Measurements from ENCODE around the gene NKIRAS2.

The NKIRAS2 gene

DNA sequence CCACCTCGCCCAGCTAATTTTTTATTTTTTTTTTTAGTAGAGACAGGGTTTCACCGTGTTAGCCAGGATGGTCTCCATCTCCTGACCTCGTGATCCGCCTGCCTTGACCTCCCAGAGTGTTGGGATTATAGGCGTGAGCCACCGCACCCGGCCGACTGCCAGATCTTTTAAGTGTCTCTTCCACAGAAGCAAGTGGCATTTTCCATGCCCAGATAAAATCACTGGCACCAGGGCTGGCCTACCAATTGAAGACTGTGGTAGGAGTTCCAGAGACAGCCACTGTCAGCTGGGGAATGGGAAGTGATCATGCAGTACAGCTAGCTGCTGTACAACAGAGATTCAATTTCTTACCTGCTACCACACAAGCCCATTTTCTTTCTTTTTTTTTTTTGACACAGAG, 35.4 kb upstream of the NKIRAS2 start:
- Histone ChIP-seq H3K4me3 (ENCODE audit: low read length) (no peak overlapping the region), H3K27me3 (ENCODE audit: insufficient read depth, low read length) (no peaks in the 10 kb centered on the region), H3K36me3 (ENCODE audit: insufficient read depth, low read length) (peaks cover 76% of the 10 kb centered on the region), H3K9me3 (ENCODE audit: low read length) (peaks cover 4% of the 10 kb centered on the region), H2AFZ (ENCODE audit: low read depth, low read length) (no peak overlapping the region), H3K4me1 (ENCODE audit: insufficient read depth, low read length) (no peaks in the 10 kb centered on the region)

DNA sequence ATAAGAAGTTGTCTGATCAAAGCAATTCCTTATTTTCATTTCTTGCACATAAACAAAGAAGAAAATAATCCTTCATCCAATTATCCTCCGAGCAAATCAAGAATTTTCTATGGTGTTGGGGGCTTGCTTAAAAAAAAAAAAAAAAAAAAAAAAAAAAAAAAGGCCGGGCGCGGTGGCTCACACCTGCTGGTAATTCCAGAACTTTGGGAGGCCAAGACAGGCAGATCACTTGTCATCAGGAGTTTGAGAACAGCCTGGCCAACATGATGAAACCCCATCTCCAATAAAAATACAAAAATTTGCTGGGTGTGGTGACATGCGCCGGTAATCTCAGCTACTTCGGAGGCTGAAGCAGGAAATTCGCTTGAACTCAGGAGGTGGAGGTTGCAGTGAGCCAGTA, 34.0 kb upstream of the NKIRAS2 start:
- no peak overlapping the region for H3K4me3 ChIP-seq (ENCODE audit: low read length)
- no peaks in the 10 kb centered on the region for H3K4me1 ChIP-seq (ENCODE audit: insufficient read depth, low read length)
- peaks cover 80% of the 10 kb centered on the region for H3K36me3 ChIP-seq (ENCODE audit: insufficient read depth, low read length)
- no peaks in the 10 kb centered on the region for H3K27me3 ChIP-seq (ENCODE audit: insufficient read depth, low read length)
- peaks cover 4% of the 10 kb centered on the region for H3K9me3 ChIP-seq (ENCODE audit: low read length)
- H2AFZ ChIP-seq (ENCODE audit: low read depth, low read length) = no peak overlapping the region

DNA sequence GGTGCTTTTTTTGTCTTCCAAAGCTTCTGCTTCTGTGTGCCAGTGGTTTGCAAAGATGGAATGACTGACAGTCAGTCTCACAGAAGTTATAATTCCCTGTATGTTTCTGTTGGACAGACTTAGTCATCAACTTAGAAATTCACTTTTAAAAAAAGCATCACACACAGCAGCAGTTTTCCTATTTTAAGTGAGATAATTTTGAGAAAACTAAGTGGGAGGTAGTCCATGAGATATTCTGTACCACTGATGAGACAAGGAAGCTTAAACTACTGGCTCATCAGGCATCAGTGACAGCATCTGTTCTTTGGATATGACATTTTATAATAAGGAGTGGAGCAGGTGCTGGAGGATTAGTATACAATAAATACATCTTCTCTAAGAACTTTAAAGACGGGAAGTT, 33.3 kb upstream of the NKIRAS2 start:
- H3K4me3 ChIP-seq (ENCODE audit: low read length) = no peak overlapping the region
- H3K4me1 ChIP-seq (ENCODE audit: insufficient read depth, low read length) = no peaks in the 10 kb centered on the region
- no peak overlapping the region for H2AFZ ChIP-seq (ENCODE audit: low read depth, low read length)
- peaks cover 82% of the 10 kb centered on the region for H3K36me3 ChIP-seq (ENCODE audit: insufficient read depth, low read length)
- no peaks in the 10 kb centered on the region for H3K27me3 ChIP-seq (ENCODE audit: insufficient read depth, low read length)
- H3K9me3 ChIP-seq (ENCODE audit: low read length) = peaks cover 4% of the 10 kb centered on the region

DNA sequence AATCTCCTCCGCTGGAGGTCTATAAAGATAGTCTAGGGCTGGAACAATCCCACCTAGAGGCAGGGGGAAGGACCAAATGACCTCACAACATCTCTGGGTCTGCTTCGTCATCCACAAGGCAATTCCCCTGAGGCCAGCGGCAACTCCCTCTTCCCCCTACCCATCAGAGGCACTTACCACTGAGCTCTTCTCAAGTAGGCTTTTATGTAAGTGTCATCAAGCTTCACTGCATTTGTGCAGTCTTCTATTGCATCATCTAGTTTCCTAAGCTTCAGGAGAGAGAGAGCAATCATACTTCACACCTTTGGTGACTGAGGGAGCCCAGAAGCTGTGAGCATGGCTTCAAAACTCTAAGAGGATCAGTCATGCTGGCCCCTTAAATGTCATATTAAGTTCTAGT, 32.2 kb upstream of the NKIRAS2 start:
- Histone ChIP-seq H2AFZ (ENCODE audit: low read depth, low read length) (no peak overlapping the region), H3K27me3 (ENCODE audit: insufficient read depth, low read length) (no peaks in the 10 kb centered on the region), H3K36me3 (ENCODE audit: insufficient read depth, low read length) (peaks cover 81% of the 10 kb centered on the region), H3K4me3 (ENCODE audit: low read length) (no peak overlapping the region), H3K4me1 (ENCODE audit: insufficient read depth, low read length) (no peaks in the 10 kb centered on the region), H3K9me3 (ENCODE audit: low read length) (no peaks in the 10 kb centered on the region)

DNA sequence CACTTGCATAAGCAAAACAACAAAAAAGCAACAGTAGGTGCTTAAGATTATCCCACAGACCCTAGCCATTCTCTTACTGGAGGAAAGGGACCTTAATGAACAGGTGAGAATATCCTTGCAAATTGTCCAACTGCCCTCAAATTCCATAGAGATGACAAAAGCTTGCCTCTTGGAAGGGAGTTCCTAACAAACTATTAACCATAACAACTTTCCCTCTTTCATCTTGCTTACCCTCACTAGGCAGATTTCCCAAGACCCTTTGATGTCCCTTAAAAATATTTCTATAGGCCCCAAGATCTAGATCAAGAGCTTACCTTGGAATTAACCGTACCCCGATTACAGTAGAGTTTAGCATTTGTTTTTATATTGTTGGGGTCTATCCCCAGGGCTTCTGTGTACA, 31.5 kb upstream of the NKIRAS2 start:
- H2AFZ ChIP-seq (ENCODE audit: low read depth, low read length) = no peak overlapping the region
- no peaks in the 10 kb centered on the region for H3K9me3 ChIP-seq (ENCODE audit: low read length)
- no peaks in the 10 kb centered on the region for H3K27me3 ChIP-seq (ENCODE audit: insufficient read depth, low read length)
- no peak overlapping the region for H3K4me3 ChIP-seq (ENCODE audit: low read length)
- H3K36me3 ChIP-seq (ENCODE audit: insufficient read depth, low read length) = peaks cover 78% of the 10 kb centered on the region
- H3K4me1 ChIP-seq (ENCODE audit: insufficient read depth, low read length) = no peaks in the 10 kb centered on the region

DNA sequence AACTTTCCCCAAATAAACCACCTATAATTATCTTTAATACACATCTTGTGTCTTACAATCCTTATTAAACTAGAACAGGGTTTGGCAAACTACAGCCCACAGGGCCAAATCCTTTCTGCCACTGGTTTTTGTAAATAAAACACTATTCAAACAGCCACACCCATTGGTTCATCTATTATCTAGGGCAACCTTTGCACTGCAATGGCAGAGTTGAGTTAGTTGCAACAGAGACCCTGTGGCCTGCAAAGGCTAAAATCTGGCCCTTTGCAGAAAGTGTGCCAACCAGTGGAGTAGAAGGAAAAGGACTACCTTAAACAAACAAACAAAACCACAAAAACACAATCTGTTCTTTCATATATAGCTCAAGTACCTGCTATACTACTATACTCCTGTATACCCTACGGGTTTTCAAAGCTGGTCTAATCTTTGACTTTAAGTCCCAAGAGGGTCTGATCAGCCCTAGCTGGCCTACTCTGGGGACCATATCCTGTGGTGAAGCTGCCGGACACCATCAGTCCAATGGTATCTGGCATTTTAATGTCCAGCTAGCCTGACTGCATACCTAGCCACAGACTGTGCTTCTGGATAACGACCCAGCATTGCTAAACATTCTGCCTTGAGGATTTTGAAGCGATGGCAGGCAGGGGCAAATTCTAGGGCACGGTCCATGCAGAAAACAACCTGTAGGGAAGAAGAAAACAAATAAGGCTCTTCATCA, 30.0 kb upstream of the NKIRAS2 start:
- Histone ChIP-seq H3K4me3 (ENCODE audit: low read length) (no peak overlapping the region), H3K4me1 (ENCODE audit: insufficient read depth, low read length) (no peaks in the 10 kb centered on the region), H3K27me3 (ENCODE audit: insufficient read depth, low read length) (no peaks in the 10 kb centered on the region), H2AFZ (ENCODE audit: low read depth, low read length) (no peak overlapping the region), H3K9me3 (ENCODE audit: low read length) (no peaks in the 10 kb centered on the region), H3K36me3 (ENCODE audit: insufficient read depth, low read length) (peaks cover 82% of the 10 kb centered on the region)

DNA sequence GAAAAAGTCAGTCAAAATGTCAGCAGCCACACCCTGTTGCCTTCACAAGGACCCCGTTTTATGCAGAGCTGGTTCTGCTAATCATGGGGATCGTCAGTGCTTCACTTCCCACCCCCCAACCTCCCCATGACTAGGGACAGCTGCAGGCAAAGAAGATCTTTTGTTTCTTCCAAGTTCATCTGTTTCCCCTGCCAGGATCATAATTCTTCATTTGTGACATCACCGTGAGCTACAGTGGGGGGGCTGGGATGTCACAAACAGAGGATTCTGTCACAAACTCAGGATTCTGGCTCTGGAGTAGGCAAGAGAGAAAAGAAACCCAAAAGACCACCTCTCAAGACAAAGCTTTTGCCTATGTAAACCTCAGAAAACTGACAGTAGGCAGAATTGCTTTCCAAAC, 27.3 kb upstream of the NKIRAS2 start:
- H3K4me1 ChIP-seq (ENCODE audit: insufficient read depth, low read length) = no peaks in the 10 kb centered on the region
- no peak overlapping the region for H2AFZ ChIP-seq (ENCODE audit: low read depth, low read length)
- H3K9me3 ChIP-seq (ENCODE audit: low read length) = no peaks in the 10 kb centered on the region
- H3K27me3 ChIP-seq (ENCODE audit: insufficient read depth, low read length) = no peaks in the 10 kb centered on the region
- no peak overlapping the region for H3K4me3 ChIP-seq (ENCODE audit: low read length)
- peaks cover 92% of the 10 kb centered on the region for H3K36me3 ChIP-seq (ENCODE audit: insufficient read depth, low read length)

DNA sequence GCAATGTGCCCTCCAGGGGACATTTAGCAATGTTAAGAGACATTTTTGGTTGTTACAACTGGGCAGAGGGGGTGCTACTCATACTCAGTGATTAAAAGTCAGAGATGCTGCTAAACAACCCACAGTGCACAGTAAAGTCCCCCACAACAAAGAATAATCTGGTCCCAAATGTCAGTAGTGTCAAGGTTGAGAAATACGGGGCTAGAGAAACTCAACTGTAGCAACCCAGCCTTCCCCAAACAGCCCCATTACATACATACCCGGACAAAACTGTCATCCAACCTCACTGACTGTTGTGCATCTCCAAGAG, 23.1 kb upstream of the NKIRAS2 start:
- Histone ChIP-seq H2AFZ (ENCODE audit: low read depth, low read length) (no peak overlapping the region), H3K27me3 (ENCODE audit: insufficient read depth, low read length) (no peaks in the 10 kb centered on the region), H3K9me3 (ENCODE audit: low read length) (no peaks in the 10 kb centered on the region), H3K4me1 (ENCODE audit: insufficient read depth, low read length) (no peaks in the 10 kb centered on the region), H3K36me3 (ENCODE audit: insufficient read depth, low read length) (peaks cover 85% of the 10 kb centered on the region), H3K4me3 (ENCODE audit: low read length) (no peak overlapping the region)

DNA sequence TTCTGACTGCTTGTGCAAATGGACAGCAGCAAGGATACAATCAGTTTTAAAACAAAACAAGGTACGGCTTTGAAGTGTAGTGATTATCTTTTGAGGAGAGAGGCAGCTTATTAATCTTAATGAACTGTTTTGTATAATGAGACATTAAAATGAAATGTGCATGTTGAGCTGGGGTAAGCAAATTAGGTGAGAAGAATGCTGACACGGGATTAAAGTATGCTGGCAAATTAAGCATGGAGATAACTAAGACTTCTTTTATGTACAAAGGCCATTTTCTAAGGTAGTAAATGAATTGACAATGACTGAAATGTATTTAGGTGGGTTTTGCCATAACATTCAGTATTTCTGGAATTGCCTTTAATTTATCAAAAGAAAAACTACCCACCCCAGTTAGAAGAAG, 21.4 kb upstream of the NKIRAS2 start:
- H3K27me3 ChIP-seq (ENCODE audit: insufficient read depth, low read length) = no peaks in the 10 kb centered on the region
- H3K9me3 ChIP-seq (ENCODE audit: low read length) = no peaks in the 10 kb centered on the region
- peaks cover 10% of the 10 kb centered on the region for H3K4me1 ChIP-seq (ENCODE audit: insufficient read depth, low read length)
- H3K4me3 ChIP-seq (ENCODE audit: low read length) = no peak overlapping the region
- peaks cover 86% of the 10 kb centered on the region for H3K36me3 ChIP-seq (ENCODE audit: insufficient read depth, low read length)
- H2AFZ ChIP-seq (ENCODE audit: low read depth, low read length) = no peak overlapping the region

DNA sequence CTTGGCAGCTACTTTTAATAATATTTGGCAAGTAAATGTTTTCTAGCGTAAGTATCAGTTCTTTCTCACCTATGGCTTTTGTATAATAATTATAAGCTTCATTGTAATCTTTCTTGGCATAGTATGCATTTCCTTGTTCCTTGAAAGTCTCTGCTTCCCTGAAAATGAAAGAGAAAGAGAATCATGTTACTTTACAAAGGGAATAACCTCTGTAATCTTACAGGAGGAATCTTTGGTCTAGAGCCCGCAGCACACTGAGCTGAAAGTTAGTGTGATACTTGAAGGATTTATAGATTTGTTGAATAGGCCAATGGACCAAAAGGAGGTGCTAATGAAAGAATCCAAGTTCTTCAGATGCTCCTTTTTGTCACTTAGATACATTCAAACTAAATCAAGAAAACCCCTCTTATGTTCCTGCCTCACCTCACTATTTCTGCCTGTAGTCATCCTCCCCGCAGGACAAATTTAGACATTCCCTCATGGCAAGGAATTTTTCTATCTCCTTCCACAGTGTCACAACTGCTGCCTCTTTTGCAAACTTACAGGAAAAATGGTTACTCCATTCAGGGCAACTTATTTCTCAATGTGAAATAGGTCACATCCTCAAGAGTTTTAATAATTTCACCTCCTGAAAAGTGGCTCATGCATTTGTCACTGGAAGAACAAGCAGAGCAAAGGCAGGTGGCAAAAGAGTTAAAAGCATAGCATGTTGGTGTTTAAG, 19.3 kb upstream of the NKIRAS2 start:
- Histone ChIP-seq H3K27me3 (ENCODE audit: insufficient read depth, low read length) (no peaks in the 10 kb centered on the region), H3K36me3 (ENCODE audit: insufficient read depth, low read length) (peaks cover 69% of the 10 kb centered on the region), H3K4me1 (ENCODE audit: insufficient read depth, low read length) (peaks cover 13% of the 10 kb centered on the region), H2AFZ (ENCODE audit: low read depth, low read length) (no peak overlapping the region), H3K9me3 (ENCODE audit: low read length) (no peaks in the 10 kb centered on the region), H3K4me3 (ENCODE audit: low read length) (no peak overlapping the region)

DNA sequence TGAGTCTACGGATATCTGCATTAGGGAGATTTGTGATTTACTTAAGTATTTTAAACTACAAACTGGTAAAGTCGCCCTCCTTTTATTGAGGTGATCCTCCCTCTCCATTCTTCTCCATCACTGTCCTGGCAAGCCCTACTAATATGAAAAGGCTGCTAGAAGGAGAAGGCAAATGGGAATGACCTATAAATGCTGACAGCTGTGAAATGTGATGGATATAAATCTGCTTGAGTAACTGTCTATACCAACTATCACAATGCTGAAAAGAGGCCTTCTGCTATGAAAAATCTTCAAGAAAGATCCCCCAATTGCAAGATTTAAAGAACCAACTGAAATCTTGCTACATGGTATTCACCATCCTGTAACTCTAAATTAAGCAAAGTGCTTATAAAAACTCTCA, 18.2 kb upstream of the NKIRAS2 start:
- Histone ChIP-seq H3K27me3 (ENCODE audit: insufficient read depth, low read length) (no peaks in the 10 kb centered on the region), H3K9me3 (ENCODE audit: low read length) (no peaks in the 10 kb centered on the region), H3K4me1 (ENCODE audit: insufficient read depth, low read length) (peaks cover 13% of the 10 kb centered on the region), H3K36me3 (ENCODE audit: insufficient read depth, low read length) (peaks cover 57% of the 10 kb centered on the region), H3K4me3 (ENCODE audit: low read length) (no peak overlapping the region), H2AFZ (ENCODE audit: low read depth, low read length) (no peak overlapping the region)

DNA sequence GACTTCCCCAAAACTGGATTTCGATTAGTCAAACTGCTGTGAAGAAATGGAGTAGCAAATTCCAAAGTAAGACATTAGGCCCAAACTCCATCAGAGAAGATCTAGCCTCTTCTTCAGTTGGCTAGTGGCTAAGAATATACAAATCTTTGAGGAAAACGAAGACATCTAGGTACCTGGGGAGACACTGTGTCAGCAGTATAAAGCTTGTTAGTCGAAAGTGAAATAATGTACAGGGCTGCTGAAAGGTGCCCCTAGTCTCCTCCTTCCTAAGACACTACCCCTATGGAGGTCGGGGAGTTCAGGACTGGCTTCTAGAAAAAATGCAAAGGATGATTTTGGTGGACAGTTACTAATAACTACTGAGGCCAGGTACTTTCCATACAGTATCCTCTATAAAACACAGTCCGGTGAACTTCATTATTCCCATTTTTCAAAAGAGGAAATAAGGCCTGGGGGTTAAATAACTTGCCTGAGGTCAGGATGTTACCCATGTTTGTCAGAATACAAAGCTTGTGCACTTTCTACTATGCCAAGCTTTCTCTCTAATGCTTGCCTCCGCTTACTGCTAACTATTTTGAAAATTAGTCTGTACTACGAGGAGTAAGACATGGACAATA, 17.6 kb upstream of the NKIRAS2 start:
- Histone ChIP-seq H3K27me3 (ENCODE audit: insufficient read depth, low read length) (no peaks in the 10 kb centered on the region), H3K4me3 (ENCODE audit: low read length) (no peak overlapping the region), H3K9me3 (ENCODE audit: low read length) (no peaks in the 10 kb centered on the region), H2AFZ (ENCODE audit: low read depth, low read length) (no peak overlapping the region), H3K36me3 (ENCODE audit: insufficient read depth, low read length) (peaks cover 52% of the 10 kb centered on the region), H3K4me1 (ENCODE audit: insufficient read depth, low read length) (peaks cover 13% of the 10 kb centered on the region)

DNA sequence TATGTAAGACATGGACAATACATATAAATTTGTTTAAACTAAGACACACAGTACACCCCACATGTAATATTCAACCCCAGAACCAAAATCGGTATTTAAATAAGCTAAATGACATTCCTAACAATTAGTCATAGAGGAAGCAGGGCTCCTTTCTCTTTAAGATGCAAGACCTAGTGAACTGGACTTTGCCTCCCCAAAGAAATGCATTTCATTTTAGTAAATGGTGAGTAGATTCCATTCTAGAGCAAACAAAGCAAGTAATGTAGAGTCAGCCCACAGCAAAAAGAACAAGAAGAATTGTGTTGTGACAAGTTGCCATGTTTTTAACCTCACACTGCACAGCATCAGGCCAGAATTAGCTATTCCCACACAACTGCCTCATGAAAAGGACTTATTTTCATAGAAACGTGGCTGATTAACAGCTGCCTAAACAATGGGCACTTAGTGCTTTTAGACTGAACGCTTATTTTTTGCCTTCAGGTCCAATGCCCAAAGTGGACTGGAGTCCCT, 17.0 kb upstream of the NKIRAS2 start:
- Histone ChIP-seq H3K4me3 (ENCODE audit: low read length) (no peak overlapping the region), H3K27me3 (ENCODE audit: insufficient read depth, low read length) (no peaks in the 10 kb centered on the region), H3K36me3 (ENCODE audit: insufficient read depth, low read length) (peaks cover 46% of the 10 kb centered on the region), H3K9me3 (ENCODE audit: low read length) (no peaks in the 10 kb centered on the region), H2AFZ (ENCODE audit: low read depth, low read length) (no peak overlapping the region), H3K4me1 (ENCODE audit: insufficient read depth, low read length) (peaks cover 13% of the 10 kb centered on the region)

All from neuron (in vitro differentiated cells).